Stomach (tissue), 9 donors: ENCODE measurements around the gene MAPK9. TPM values are rescaled to one million over a fixed set of nuclear protein-coding genes. Genes with fewer than 3 reads are reported as not detected.

Source experiments
- DNase-seq, 2 donors: peaks; one replicate each; pipeline versions ENCODE4 v3.0.0 to v3.0.0-alpha.2; 2013 to 2019
- H3K27ac ChIP-seq, 5 donors: fragments of 200-600 bp in 4 of 5; sonication (generic) in 4 of 5; one replicate each; pipeline ENCODE4 v1.5.1; 2013 to 2019; ENCODE audit warnings: mild to moderate bottlenecking in 1 of 5, moderate library complexity in 1 of 5
- H3K27me3 ChIP-seq, 3 donors: fragments of 200-600 bp; sonication (generic); one replicate each; pipeline ENCODE4 v1.5.1; 2017 to 2019; ENCODE audit warnings: mixed run types in 1 of 3
- H3K36me3 ChIP-seq, 4 donors: fragments of 200-600 bp; sonication (generic); 1 replicate in 3 of 4; 2 replicates in 1 of 4; pipeline ENCODE4 v1.5.1; 2016 to 2019
- H3K4me1 ChIP-seq, 4 donors: fragments of 200-600 bp; sonication (generic); one replicate each; pipeline ENCODE4 v1.5.1; 2016 to 2019
- H3K4me3 ChIP-seq, 4 donors: fragments of 200-600 bp; sonication (generic) in 3 of 4; one replicate each; pipeline ENCODE4 v1.5.1; 2016 to 2019; ENCODE audit warnings: mild to moderate bottlenecking in 1 of 4
- H3K9me3 ChIP-seq, 4 donors: fragments of 200-600 bp; sonication (generic); one replicate each; pipeline ENCODE4 v1.5.1; 2016 to 2019
- CTCF ChIP-seq, 7 experiments: fragments of 450-650 bp in 4 of 7; fragments of 200-600 bp in 3 of 7; sonication (generic) in 3 of 7; IDR thresholded peaks; one replicate each; pipeline ENCODE4 v1.5.1; 2016 to 2019; ENCODE audit warnings: antibody characterized with exemption in 7 of 7, control low read depth in 2 of 7, mild to moderate bottlenecking in 1 of 7
- EP300 ChIP-seq: sonication (generic); formaldehyde crosslinking; IDR thresholded peaks from one replicate; pipeline ENCODE4 v1.6.1; 2017; ENCODE audit warnings: antibody characterized with exemption
- POLR2A ChIP-seq, 4 donors: fragments of 450-650 bp; IDR thresholded peaks; one replicate each; pipeline ENCODE4 v1.6.1; 2016; ENCODE audit warnings: antibody characterized with exemption in 4 of 4, control low read depth in 2 of 4, mild to moderate bottlenecking in 1 of 4, moderate library complexity in 1 of 4
- POLR2AphosphoS5 ChIP-seq, 3 donors: sonication (generic); formaldehyde crosslinking; IDR thresholded peaks; one replicate each; pipeline ENCODE4 v1.6.1; 2016; ENCODE audit warnings: antibody characterized with exemption in 3 of 3
- WGBS, 5 donors: extraction: QIAGEN DNeasy Blood & Tissue Kit in 3 of 5; methylation state at CpG; one replicate each; pipeline versions ENCODE4 v1.1.5 to v1.1.7; 2013 to 2018; 5-methylcytosine and 5-hydroxymethylcytosine counted together
- intact Hi-C: fragments of 100-400 bp; cut with DNase I; formaldehyde crosslinking; loops from one replicate; pipeline ENCODE4 v1.15.1; 2023; ENCODE audit warnings: low total_unique reads
- polyA plus RNA-seq, 3 donors: library from polyadenylated mRNA; stranded (reverse); fragments of 200-250 nt; gene quantifications; one replicate each; pipeline ENCODE4 v1.2.3, GENCODE V29; 2013
- total RNA-seq, 5 donors: library from RNA; depleted of rRNA; stranded (reverse); fragments of >200 nt; gene quantifications; one replicate each; pipeline versions ENCODE4 v1.1.0 to v1.2.3, GENCODE V29; 2014 to 2016
- donor health status: healthy with polysubstance abuse.
- donor health status: Bipolar disorder and iron deficiency.
- donor health status: healthy.

MAPK9 gene
- total and polyA plus RNA-seq, 8 donors = 9.2 to 43.5 (median 22.3) TPM

- Histone ChIP-seq H3K36me3 (peaks cover 2 to 59% (median 28%) of the 10 kb centered on the region in 4 donors), H3K9me3 (no peaks in the 10 kb centered on the region), H3K27me3 (no peaks in the 10 kb centered on the region), H3K4me1 (no peaks in the 10 kb centered on the region), H3K4me3 (no peak overlapping the region), H3K27ac (no peak overlapping the region)
- TF ChIP-seq POLR2AphosphoS5 (IDR thresholded peaks at IDR 0.05) (no peak), EP300 (no peak), POLR2A (IDR thresholded peaks at IDR 0.05) (no peak), CTCF (IDR thresholded peaks at IDR 0.05) (no peak)
- DNase-seq = no peak
- intact Hi-C loops = no loop called here
- WGBS, 5 donors = 75 to 84% (median 79%) methylated on average over 15 to 18 of the region's 18 CpGs
These were observed 12.8 kb upstream of the MAPK9 start for GRCh38 chr5:180304431-180305375.

- H3K27ac ChIP-seq = no peak overlapping the region
- intact Hi-C loops = no loop called here
- H3K36me3 ChIP-seq = peaks cover 2 to 59% (median 28%) of the 10 kb centered on the region in 4 donors
- no peaks in the 10 kb centered on the region for H3K9me3 ChIP-seq
- 79 to 88% (median 86%) methylated on average over 4 of the region's 4 CpGs for WGBS, 5 donors
- H3K27me3 ChIP-seq = no peaks in the 10 kb centered on the region
- TF ChIP-seq EP300 = no peak
- no peak for TF ChIP-seq POLR2AphosphoS5 (IDR thresholded peaks at IDR 0.05)
- TF ChIP-seq CTCF (IDR thresholded peaks at IDR 0.05) = no peak
- no peak for TF ChIP-seq POLR2A (IDR thresholded peaks at IDR 0.05)
- DNase-seq = no peak
- H3K4me3 ChIP-seq = no peak overlapping the region
- no peaks in the 10 kb centered on the region for H3K4me1 ChIP-seq
These were observed 12.1 kb upstream of the MAPK9 start for GRCh38 chr5:180304016-180304292.

- H3K36me3 ChIP-seq = peaks cover 2 to 59% (median 28%) of the 10 kb centered on the region in 4 donors
- TF ChIP-seq CTCF (IDR thresholded peaks at IDR 0.05) (no peak), EP300 (no peak), POLR2A (IDR thresholded peaks at IDR 0.05) (no peak), POLR2AphosphoS5 (IDR thresholded peaks at IDR 0.05) (no peak)
- no peak overlapping the region for H3K4me3 ChIP-seq
- H3K9me3 ChIP-seq = no peaks in the 10 kb centered on the region
- WGBS, 5 donors = 78 to 88% (median 83%) methylated on average over 14 to 17 of the region's 17 CpGs
- DNase-seq = no peak
- intact Hi-C loops = no loop called here
- H3K27ac ChIP-seq = no peak overlapping the region
- H3K27me3 ChIP-seq = no peaks in the 10 kb centered on the region
- H3K4me1 ChIP-seq = no peaks in the 10 kb centered on the region
These were observed 11.5 kb upstream of the MAPK9 start for GRCh38 chr5:180303226-180304015.

- intact Hi-C loops = no loop called here
- Histone ChIP-seq H3K36me3 (peaks cover 2 to 59% (median 28%) of the 10 kb centered on the region in 4 donors), H3K4me1 (no peaks in the 10 kb centered on the region), H3K9me3 (no peaks in the 10 kb centered on the region), H3K4me3 (no peak overlapping the region), H3K27me3 (no peaks in the 10 kb centered on the region), H3K27ac (no peak overlapping the region)
- 89 to 95% (median 92%) methylated on average over 10 of the region's 10 CpGs for WGBS, 5 donors
- DNase-seq = no peak
- TF ChIP-seq POLR2A (IDR thresholded peaks at IDR 0.05) (no peak), CTCF (IDR thresholded peaks at IDR 0.05) (no peak), POLR2AphosphoS5 (IDR thresholded peaks at IDR 0.05) (no peak), EP300 (no peak)
These were observed 10.4 kb upstream of the MAPK9 start for GRCh38 chr5:180302256-180302655.
